DOHH2 (cell line): Measurements from ENCODE around the gene SNCG.
"Not testable (repeated sequence)": the region's sequence is repeated elsewhere in the genome, so short reads cannot be mapped to it uniquely, and the experiment has no call there.

ENCODE experiments used
- H3F3A ChIP-seq: fragments of 200-600 bp; sonication (generic), shearing (Covaris generic); 2 replicates; pipeline ENCODE4 v1.6.0; 2016; ENCODE audit warnings: antibody characterized with exemption, mild to moderate bottlenecking; ENCODE audit not compliant: control insufficient read depth, insufficient read depth
- H3K27ac ChIP-seq: fragments of 200-600 bp; sonication (generic); 2 replicates; pipeline ENCODE4 v1.5.1; 2014; ENCODE audit warnings: low read depth, mild to moderate bottlenecking, low read length, moderate library complexity
- H3K27me3 ChIP-seq: fragments of 200-600 bp; sonication (generic); 2 replicates; pipeline ENCODE4 v1.6.1; 2014; ENCODE audit warnings: mild to moderate bottlenecking, low read length, mixed read lengths; ENCODE audit not compliant: control insufficient read depth
- H3K36me3 ChIP-seq: fragments of 200-600 bp; sonication (generic); 2 replicates; pipeline ENCODE4 v1.6.1; 2014; ENCODE audit warnings: mild to moderate bottlenecking, low read length, moderate library complexity, mixed read lengths; ENCODE audit not compliant: control insufficient read depth
- H3K4me1 ChIP-seq: fragments of 200-600 bp; sonication (generic); 2 replicates; pipeline ENCODE4 v1.6.1; 2014; ENCODE audit warnings: mild to moderate bottlenecking, low read length, mixed read lengths; ENCODE audit not compliant: control insufficient read depth
- H3K4me2 ChIP-seq: fragments of 200-600 bp; sonication (generic); 2 replicates; pipeline ENCODE4 v1.6.0; 2014; ENCODE audit warnings: mild to moderate bottlenecking, low read length, moderate library complexity
- H3K4me3 ChIP-seq: fragments of 200-600 bp; sonication (generic); 2 replicates; pipeline ENCODE4 v1.5.1; 2014; ENCODE audit warnings: mild to moderate bottlenecking, low read length, mixed read lengths
- H3K79me2 ChIP-seq: fragments of 200-600 bp; sonication (generic); 2 replicates; pipeline ENCODE4 v1.6.1; 2014; ENCODE audit warnings: mild to moderate bottlenecking, low read length, mixed read lengths; ENCODE audit not compliant: control insufficient read depth
- H3K9me2 ChIP-seq: fragments of 200-600 bp; sonication (generic); replicated peaks from 2 replicates; pipeline ENCODE4 v1.6.1; 2014; ENCODE audit warnings: mild to moderate bottlenecking, low read length, mixed read lengths; ENCODE audit not compliant: control insufficient read depth
- H3K9me3 ChIP-seq: fragments of 200-600 bp; sonication (generic); 2 replicates; pipeline ENCODE4 v1.6.1; 2014; ENCODE audit warnings: antibody characterized with exemption, low read length, mixed read lengths; ENCODE audit not compliant: control insufficient read depth, insufficient read depth
- H4K20me1 ChIP-seq: fragments of 200-600 bp; sonication (generic); 2 replicates; pipeline ENCODE4 v1.6.0; 2014; ENCODE audit warnings: low read depth, mild to moderate bottlenecking, antibody characterized with exemption, low read length, moderate library complexity; ENCODE audit not compliant: control insufficient read depth, insufficient read depth
- CTCF ChIP-seq: fragments of 200-600 bp; sonication (generic); IDR thresholded peaks from one replicate; pipeline ENCODE4 v1.5.1; 2014; ENCODE audit warnings: antibody characterized with exemption, mild to moderate bottlenecking, low read depth, low read length; ENCODE audit not compliant: poor library complexity, severe bottlenecking
- EZH2phosphoT487 ChIP-seq: fragments of 200-600 bp; sonication (generic); IDR thresholded peaks from 2 replicates; pipeline ENCODE4 v1.6.1; 2017; ENCODE audit warnings: borderline replicate concordance, mild to moderate bottlenecking, antibody characterized with exemption, low read length, moderate library complexity, mixed read lengths

Gene SNCG

GRCh38 chr10:86950349-86950748 is 8.1 kb upstream of the SNCG start:
- H3F3A ChIP-seq: no peaks in the 10 kb centered on the region
- peaks cover 7% of the 10 kb centered on the region; the same call in 1 of the 2 replicates for H3K9me3 ChIP-seq
- no peaks in the 10 kb centered on the region for H3K4me1 ChIP-seq
- no peaks in the 10 kb centered on the region for H3K27me3 ChIP-seq
- no peaks in the 10 kb centered on the region for H3K79me2 ChIP-seq
- no peak overlapping the region for H3K4me2 ChIP-seq
- H4K20me1 ChIP-seq: no peaks in the 10 kb centered on the region
- H3K36me3 ChIP-seq: no peaks in the 10 kb centered on the region
- no peak overlapping the region for H3K27ac ChIP-seq
- TF ChIP-seq EZH2phosphoT487: no peak
- no peak for TF ChIP-seq CTCF
- no peak overlapping the region for H3K4me3 ChIP-seq
- no peaks in the 10 kb centered on the region for H3K9me2 ChIP-seq

- no peaks in the 10 kb centered on the region for H3K9me2 ChIP-seq
- no peaks in the 10 kb centered on the region for H3K36me3 ChIP-seq
- H3K4me1 ChIP-seq: no peaks in the 10 kb centered on the region
- no peak overlapping the region for H3K4me3 ChIP-seq
- no peak overlapping the region for H3K27ac ChIP-seq
- H3K27me3 ChIP-seq: no peaks in the 10 kb centered on the region
- TF ChIP-seq CTCF (no peak), EZH2phosphoT487 (no peak)
- no peaks in the 10 kb centered on the region for H3F3A ChIP-seq
- H3K9me3 ChIP-seq: peaks cover 7% of the 10 kb centered on the region; the same call in 1 of the 2 replicates
- H3K79me2 ChIP-seq: no peaks in the 10 kb centered on the region
- H3K4me2 ChIP-seq: no peak overlapping the region
- H4K20me1 ChIP-seq: no peaks in the 10 kb centered on the region
Measured at GRCh38 chr10:86951184-86951761, 7.1 kb upstream of the SNCG start.

- no peaks in the 10 kb centered on the region for H3K4me1 ChIP-seq
- no peaks in the 10 kb centered on the region for H3K79me2 ChIP-seq
- H4K20me1 ChIP-seq: no peaks in the 10 kb centered on the region
- no peaks in the 10 kb centered on the region for H3K27me3 ChIP-seq
- H3K9me2 ChIP-seq: no peaks in the 10 kb centered on the region
- no peaks in the 10 kb centered on the region for H3F3A ChIP-seq
- no peak overlapping the region for H3K27ac ChIP-seq
- TF ChIP-seq CTCF: no peak
- TF ChIP-seq EZH2phosphoT487: no peak
- no peak overlapping the region for H3K4me2 ChIP-seq
- H3K4me3 ChIP-seq: no peak overlapping the region
- H3K9me3 ChIP-seq: peaks cover 7% of the 10 kb centered on the region; the same call in 1 of the 2 replicates
- H3K36me3 ChIP-seq: no peaks in the 10 kb centered on the region
Measured at GRCh38 chr10:86952106-86952505, 6.3 kb upstream of the SNCG start.

GRCh38 chr10:86952697-86953096 is 5.7 kb upstream of the SNCG start:
- not testable (repeated sequence) for H3K36me3 ChIP-seq, H3K27ac ChIP-seq, H3K4me2 ChIP-seq, H3K4me3 ChIP-seq, H4K20me1 ChIP-seq, H3K27me3 ChIP-seq, H3F3A ChIP-seq, H3K9me2 ChIP-seq, H3K9me3 ChIP-seq, H3K79me2 ChIP-seq, H3K4me1 ChIP-seq
